GM19193 (cell line): ENCODE data around the gene JAG2.

Experiments used
- POLR2A ChIP-seq: IDR thresholded peaks from 4 replicates; pipeline ENCODE4 v1.6.1; 2011; ENCODE audit not compliant: insufficient read depth, insufficient read length; ENCODE audit errors: extremely low read depth

JAG2 gene

GRCh38 chr14:105179191-105179590, 10.6 kb upstream of the JAG2 start:
- TF ChIP-seq POLR2A, result no peak

GRCh38 chr14:105178868-105179140, 10.2 kb upstream of the JAG2 start:
- TF ChIP-seq POLR2A, result no peak

GRCh38 chr14:105178069-105178867, 9.7 kb upstream of the JAG2 start:
- no peak for TF ChIP-seq POLR2A

- TF ChIP-seq POLR2A, result no peak
These were observed 8.5 kb upstream of the JAG2 start for GRCh38 chr14:105177082-105177481.

- TF ChIP-seq POLR2A, result no peak
These were observed 7.9 kb upstream of the JAG2 start for GRCh38 chr14:105176513-105176912.

- TF ChIP-seq POLR2A, result no peak
These were observed 5.6 kb upstream of the JAG2 start for GRCh38 chr14:105173901-105174894.

- no peak for TF ChIP-seq POLR2A
These were observed 4.6 kb upstream of the JAG2 start for GRCh38 chr14:105173145-105173544.

- TF ChIP-seq POLR2A, result no peak
These were observed 3.9 kb upstream of the JAG2 start for GRCh38 chr14:105172476-105172875.

GRCh38 chr14:105171004-105171673, 2.6 kb upstream of the JAG2 start:
- TF ChIP-seq POLR2A, result no peak

GRCh38 chr14:105169776-105170655, 1.4 kb upstream of the JAG2 start:
- no peak for TF ChIP-seq POLR2A

GRCh38 chr14:105168979-105169507, 467 bp upstream of the JAG2 start:
- TF ChIP-seq POLR2A, result no peak

GRCh38 chr14:105168093-105168420, 519 bp downstream of the JAG2 start:
- no peak for TF ChIP-seq POLR2A

GRCh38 chr14:105167303-105168092, 1.1 kb downstream of the JAG2 start:
- TF ChIP-seq POLR2A, result no peak
